ENCODE data around the gene TEX51. TPM values are rescaled to one million over a fixed set of nuclear protein-coding genes. Genes with fewer than 3 reads are reported as not detected.

Gene TEX51
- total RNA-seq, 2 experiments from 2014 or later: not detected

DNA sequence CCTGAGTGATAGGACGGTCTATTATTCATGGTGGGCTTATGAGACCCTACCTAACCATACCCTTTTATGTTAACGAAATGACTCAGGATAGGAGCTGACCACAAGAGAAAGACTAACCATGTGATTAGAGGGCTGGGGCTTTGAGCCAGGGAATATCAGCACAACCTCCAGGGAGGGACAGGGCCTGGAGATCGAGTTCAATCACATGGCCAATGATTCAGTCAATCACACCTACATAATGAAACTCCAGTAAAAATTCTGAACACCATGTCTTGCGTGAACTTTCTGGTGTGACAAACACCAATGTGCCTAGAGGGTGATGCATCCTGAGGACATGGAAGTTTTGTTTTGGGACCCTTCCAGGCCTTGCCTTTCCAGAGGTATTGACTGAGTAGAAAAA is 2.2 kb upstream of the TEX51 start:
- H3K4me1 Mint-ChIP-seq (ENCODE audit: low read depth): no peaks in the 10 kb centered on the region

DNA sequence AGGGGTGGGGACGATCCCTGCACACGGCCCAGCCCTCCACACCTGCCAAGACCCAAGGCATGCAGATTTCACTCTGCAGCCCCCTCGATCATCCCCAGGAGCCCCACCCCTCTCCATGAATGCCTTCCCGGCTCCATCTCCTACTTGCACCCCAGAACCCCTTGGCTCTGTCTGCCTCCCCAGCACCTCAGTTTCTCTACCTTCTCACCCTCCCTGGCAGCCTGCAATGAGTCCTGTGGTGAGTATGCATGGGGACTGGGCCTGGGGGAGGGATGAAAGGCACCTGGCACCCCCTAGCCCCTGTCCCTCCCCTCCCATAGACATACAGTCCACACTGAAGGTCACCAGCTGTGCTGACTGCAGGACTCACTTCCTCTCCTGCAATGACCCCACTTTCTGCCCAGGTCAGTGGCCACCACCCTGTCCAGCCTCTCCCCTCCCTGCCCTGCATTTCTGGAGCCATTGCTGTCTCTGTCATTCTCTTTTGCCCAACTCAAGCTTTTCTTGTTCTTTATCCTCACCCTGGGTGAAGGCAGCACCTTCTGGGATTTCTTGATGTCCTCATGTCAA is 1.0 kb downstream of the TEX51 start:
- CTCF ChIA-PET: no interaction called here
- Mint-ChIP-seq H3K4me3 (no peak overlapping the region), H3K27ac (no peak overlapping the region), H3K9me3 (ENCODE audit: insufficient read depth) (no peaks in the 10 kb centered on the region), H3K27me3 (ENCODE audit: low read depth) (peaks cover 3% of the 10 kb centered on the region), H3K36me3 (ENCODE audit: low read depth) (no peaks in the 10 kb centered on the region), H3K4me1 (ENCODE audit: low read depth) (no peaks in the 10 kb centered on the region)
- no peak for ATAC-seq
- no peak for DNase-seq
- POLR2A ChIA-PET: no interaction called here

More for the DNA sequence above, 2.2 kb upstream of the TEX51 start:
- ChIA-PET CTCF (no interaction called here), POLR2A (no interaction called here)
- no peak for DNase-seq
- Mint-ChIP-seq H3K4me3 (no peak overlapping the region), H3K27me3 (ENCODE audit: low read depth) (no peaks in the 10 kb centered on the region), H3K36me3 (ENCODE audit: low read depth) (no peaks in the 10 kb centered on the region), H3K27ac (no peak overlapping the region), H3K9me3 (ENCODE audit: insufficient read depth) (no peaks in the 10 kb centered on the region)
- ATAC-seq: no peak

DNA sequence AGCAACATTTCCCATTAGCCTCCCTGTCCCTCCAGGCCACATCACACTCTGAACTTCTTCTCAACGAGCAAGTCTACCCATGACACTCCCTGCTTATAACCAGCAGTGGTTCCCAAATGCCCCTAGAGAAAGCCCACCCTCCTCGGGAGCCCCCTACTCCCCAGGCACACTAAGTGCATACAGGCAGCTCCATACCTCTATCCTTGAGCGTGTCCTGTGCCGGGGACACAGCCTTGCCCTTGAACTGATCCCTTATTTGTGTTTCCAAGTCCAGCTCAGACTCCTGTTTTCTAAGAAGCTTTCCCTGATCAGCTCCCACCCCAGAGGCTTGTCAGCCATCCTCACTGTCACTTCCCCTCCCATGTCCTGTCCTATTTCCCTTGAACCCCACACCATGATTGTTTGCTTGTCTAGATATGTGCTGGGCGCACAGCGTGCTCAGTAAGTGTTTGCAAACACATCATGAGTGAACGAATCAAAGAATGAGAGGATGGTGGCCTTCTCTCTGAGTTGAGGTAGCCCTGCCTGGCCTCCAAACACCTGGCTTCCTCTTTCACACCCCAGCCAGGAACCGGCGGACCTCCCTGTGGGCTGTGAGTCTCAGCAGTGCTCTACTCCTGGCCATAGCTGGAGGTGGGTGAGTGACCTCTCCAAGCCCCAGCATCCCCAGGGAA is 2.1 kb downstream of the TEX51 start:
- no peaks in the 10 kb centered on the region for H3K4me1 Mint-ChIP-seq (ENCODE audit: low read depth)
- no peak for DNase-seq
- H3K4me3 Mint-ChIP-seq: no peak overlapping the region
- no peak overlapping the region for H3K27ac Mint-ChIP-seq
- no peaks in the 10 kb centered on the region for H3K36me3 Mint-ChIP-seq (ENCODE audit: low read depth)
- no peak for ATAC-seq
- H3K27me3 Mint-ChIP-seq (ENCODE audit: low read depth): peaks cover 3% of the 10 kb centered on the region
- ChIA-PET POLR2A (no interaction called here), CTCF (no interaction called here)
- no peaks in the 10 kb centered on the region for H3K9me3 Mint-ChIP-seq (ENCODE audit: insufficient read depth)

DNA sequence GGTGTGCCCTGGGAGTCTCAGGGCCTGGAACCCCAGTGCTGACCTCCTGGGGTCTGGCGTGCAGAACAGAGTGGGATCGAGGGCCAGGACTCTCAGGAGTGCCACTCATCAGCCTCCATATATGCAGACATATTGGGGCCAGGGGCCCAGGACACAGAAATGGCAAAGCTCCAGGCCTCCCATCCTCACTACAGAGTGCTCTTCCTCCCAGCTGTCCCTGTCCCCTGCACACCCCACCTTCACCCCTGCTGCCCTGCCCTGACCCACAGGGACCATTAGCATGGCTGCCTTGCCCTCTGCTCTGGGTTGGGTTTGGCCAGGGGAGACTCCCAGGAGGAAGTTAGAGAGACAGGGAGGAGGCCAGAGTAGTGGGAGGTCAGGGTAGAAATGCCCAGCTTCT is 2.8 kb downstream of the TEX51 start:
- Mint-ChIP-seq H3K27ac (no peak overlapping the region), H3K4me1 (ENCODE audit: low read depth) (no peaks in the 10 kb centered on the region)
- CTCF ChIA-PET: no interaction called here

DNA sequence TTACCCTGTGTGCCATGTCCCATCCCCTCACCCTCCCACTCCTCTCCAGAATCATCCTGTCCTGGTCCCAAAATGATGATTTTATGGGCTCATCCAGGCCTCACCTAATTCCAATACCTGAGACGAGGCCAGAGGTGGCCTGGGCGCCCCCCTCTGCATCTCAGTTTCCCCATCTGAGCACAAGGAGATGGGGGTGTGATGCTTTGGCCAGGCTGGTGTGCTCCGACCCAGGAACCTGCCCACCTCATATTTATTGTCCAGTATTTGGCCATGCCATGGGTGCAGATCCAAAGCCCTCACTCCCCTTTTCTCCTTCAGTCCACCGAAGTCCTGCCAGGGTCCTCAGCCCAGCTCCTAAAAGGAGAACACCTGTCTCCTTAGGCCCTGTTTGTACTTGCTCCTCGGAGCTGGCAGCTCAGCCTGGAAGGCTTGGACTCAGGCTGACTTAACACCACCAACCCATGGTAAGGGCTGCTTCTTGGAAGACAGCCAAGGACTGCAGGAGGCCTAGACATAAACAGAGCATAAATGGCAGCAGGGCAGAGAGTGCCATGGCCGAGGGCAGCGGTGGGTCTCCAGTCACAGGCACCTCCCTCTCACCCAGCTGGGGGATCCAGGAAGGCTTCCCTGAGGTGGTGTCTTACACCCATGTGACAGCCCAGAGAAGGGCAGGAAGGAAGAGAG is 3.6 kb downstream of the TEX51 start:
- ATAC-seq (no peak), DNase-seq (no peak)
- POLR2A ChIA-PET: no interaction called here
- CTCF ChIA-PET: no interaction called here
- Mint-ChIP-seq H3K27me3 (ENCODE audit: low read depth) (peaks cover 6% of the 10 kb centered on the region), H3K4me3 (no peak overlapping the region), H3K4me1 (ENCODE audit: low read depth) (no peaks in the 10 kb centered on the region), H3K27ac (no peak overlapping the region), H3K9me3 (ENCODE audit: insufficient read depth) (no peaks in the 10 kb centered on the region), H3K36me3 (ENCODE audit: low read depth) (no peaks in the 10 kb centered on the region)

More for the DNA sequence above, 2.8 kb downstream of the TEX51 start:
- H3K4me3 Mint-ChIP-seq: no peak overlapping the region
- POLR2A ChIA-PET: no interaction called here
- peaks cover 3% of the 10 kb centered on the region for H3K27me3 Mint-ChIP-seq (ENCODE audit: low read depth)
- ATAC-seq (no peak), DNase-seq (no peak)
- H3K9me3 Mint-ChIP-seq (ENCODE audit: insufficient read depth): no peaks in the 10 kb centered on the region
- no peaks in the 10 kb centered on the region for H3K36me3 Mint-ChIP-seq (ENCODE audit: low read depth)

DNA sequence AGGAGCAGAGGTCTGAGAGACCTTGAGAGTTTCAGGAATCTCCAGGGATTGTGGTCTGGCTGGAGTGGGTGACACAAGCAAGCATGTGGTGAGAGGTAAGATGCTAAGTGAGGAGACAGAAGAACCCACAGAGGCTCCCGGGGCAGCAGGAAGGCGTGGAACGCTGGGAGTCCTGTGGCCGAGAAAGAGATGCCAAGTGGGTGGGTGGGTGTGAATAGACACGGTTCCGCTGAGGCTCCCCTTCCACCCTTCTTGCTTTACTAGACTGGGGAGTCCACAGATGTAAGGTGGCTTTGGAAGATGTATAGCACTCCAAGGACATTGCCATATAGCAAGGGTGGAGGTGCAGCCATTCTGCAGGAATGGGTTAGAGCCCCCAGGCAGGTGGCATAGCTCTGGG is 4.2 kb downstream of the TEX51 start:
- H3K4me1 Mint-ChIP-seq (ENCODE audit: low read depth): no peaks in the 10 kb centered on the region
- CTCF ChIA-PET: no interaction called here
- no peak overlapping the region for H3K27ac Mint-ChIP-seq
- no peaks in the 10 kb centered on the region for H3K9me3 Mint-ChIP-seq (ENCODE audit: insufficient read depth)
- no peaks in the 10 kb centered on the region for H3K36me3 Mint-ChIP-seq (ENCODE audit: low read depth)
- H3K4me3 Mint-ChIP-seq: no peak overlapping the region
- POLR2A ChIA-PET: no interaction called here
- H3K27me3 Mint-ChIP-seq (ENCODE audit: low read depth): peaks cover 6% of the 10 kb centered on the region
- ATAC-seq: no peak
- no peak for DNase-seq

DNA sequence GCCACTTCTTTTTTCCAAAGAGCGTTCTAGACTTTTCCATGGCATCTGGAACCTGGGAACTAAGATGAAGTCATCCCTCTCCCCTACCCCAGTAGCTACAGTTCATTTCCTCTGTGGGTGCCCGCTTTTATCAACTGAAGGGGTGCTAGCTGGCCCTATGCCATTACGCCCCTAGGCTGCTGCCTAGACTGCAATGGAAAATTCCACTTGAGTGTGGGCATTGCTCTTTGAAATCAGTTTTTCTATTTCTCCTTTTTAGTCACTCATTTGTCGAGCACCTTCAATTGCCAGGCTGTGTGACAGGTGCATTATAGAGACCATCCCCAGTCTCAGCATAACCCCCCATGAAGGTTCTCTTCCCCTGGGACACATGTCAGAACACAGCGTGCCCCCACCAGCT is 7.3 kb downstream of the TEX51 start:
- Mint-ChIP-seq H3K4me1 (ENCODE audit: low read depth) (no peaks in the 10 kb centered on the region), H3K27me3 (ENCODE audit: low read depth) (peaks cover 6% of the 10 kb centered on the region), H3K36me3 (ENCODE audit: low read depth) (no peaks in the 10 kb centered on the region), H3K27ac (no peak overlapping the region), H3K4me3 (no peak overlapping the region), H3K9me3 (ENCODE audit: insufficient read depth) (no peaks in the 10 kb centered on the region)
- ChIA-PET CTCF (no interaction called here), POLR2A (no interaction called here)
- DNase-seq (no peak), ATAC-seq (no peak)

DNA sequence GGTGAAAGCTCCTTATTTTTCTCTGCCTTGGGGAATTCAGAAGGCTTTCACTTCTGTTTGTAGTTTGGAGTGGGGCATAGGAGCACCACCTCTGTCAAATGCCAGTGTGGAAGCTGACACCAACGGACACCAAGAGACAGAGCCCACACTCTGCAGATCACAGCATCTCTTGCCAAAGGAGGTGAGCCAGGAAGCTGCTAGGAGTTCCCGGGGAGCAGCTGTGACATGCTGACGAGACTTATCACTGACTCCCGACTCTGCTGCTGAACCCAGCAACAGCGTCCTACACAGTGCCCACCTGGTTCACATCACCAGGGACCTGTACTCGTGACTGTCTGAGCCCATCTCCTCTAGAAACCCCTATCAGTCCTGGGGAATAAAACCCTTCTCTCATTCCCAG is 8.1 kb downstream of the TEX51 start:
- POLR2A ChIA-PET: no interaction called here

DNA sequence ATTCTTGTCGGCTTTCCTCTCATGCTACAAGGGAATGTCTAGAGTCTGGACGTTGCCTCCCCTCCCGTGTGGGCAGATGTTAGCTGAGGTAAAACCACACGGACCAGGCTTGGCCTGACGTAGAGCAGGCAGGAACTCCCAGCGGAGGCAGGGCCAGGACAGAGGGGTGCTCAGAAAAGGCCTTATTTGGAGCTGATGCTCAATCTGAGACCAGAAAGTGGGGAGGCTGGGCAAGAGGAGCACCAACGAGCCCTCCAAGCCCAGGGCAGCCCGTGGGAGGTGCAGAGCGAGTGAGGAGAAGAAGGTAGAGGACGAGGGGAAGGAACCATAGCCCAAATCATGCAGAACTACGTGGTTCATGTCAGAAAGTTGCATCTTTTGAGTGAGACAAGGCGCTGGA is 9.0 kb downstream of the TEX51 start:
- ATAC-seq (no peak), DNase-seq (no peak)
- Mint-ChIP-seq H3K4me1 (ENCODE audit: low read depth) (no peaks in the 10 kb centered on the region), H3K36me3 (ENCODE audit: low read depth) (no peaks in the 10 kb centered on the region), H3K4me3 (no peak overlapping the region), H3K9me3 (ENCODE audit: insufficient read depth) (no peaks in the 10 kb centered on the region), H3K27ac (no peak overlapping the region), H3K27me3 (ENCODE audit: low read depth) (peaks cover 6% of the 10 kb centered on the region)
- ChIA-PET CTCF (no interaction called here), POLR2A (no interaction called here)

More for the DNA sequence above, 8.1 kb downstream of the TEX51 start:
- H3K9me3 Mint-ChIP-seq (ENCODE audit: insufficient read depth): no peaks in the 10 kb centered on the region
- H3K4me1 Mint-ChIP-seq (ENCODE audit: low read depth): no peaks in the 10 kb centered on the region
- ATAC-seq (no peak), DNase-seq (no peak)
- CTCF ChIA-PET: no interaction called here
- H3K4me3 Mint-ChIP-seq: no peak overlapping the region
- no peak overlapping the region for H3K27ac Mint-ChIP-seq
- H3K27me3 Mint-ChIP-seq (ENCODE audit: low read depth): peaks cover 6% of the 10 kb centered on the region
- H3K36me3 Mint-ChIP-seq (ENCODE audit: low read depth): no peaks in the 10 kb centered on the region

DNA sequence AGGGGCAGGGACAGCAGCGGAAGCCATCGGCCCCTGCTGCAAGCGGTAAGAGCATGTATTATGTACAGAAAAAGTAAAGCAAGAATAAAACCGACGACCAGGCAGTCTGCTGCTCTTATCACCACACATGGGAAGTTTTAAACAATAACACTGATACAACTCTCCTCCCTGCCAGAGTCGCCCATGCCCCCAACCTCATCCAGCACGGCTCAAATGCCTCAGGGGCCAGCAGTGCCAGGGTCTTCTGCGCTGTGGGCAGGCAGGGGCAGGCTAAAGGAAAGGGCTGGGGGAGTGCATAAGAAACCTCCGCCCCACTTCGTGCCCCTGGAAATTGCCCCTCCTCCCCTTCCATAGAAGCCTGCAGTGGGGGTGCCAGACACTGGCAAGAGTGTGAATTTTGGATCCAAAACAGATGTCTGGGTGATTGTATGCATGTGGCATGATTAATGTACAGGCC is 10.1 kb downstream of the TEX51 start:
- DNase-seq: no peak
- POLR2A ChIA-PET: no interaction called here
- Mint-ChIP-seq H3K9me3 (ENCODE audit: insufficient read depth) (no peaks in the 10 kb centered on the region), H3K27ac (no peak overlapping the region), H3K36me3 (ENCODE audit: low read depth) (no peaks in the 10 kb centered on the region), H3K4me1 (ENCODE audit: low read depth) (no peaks in the 10 kb centered on the region), H3K4me3 (no peak overlapping the region), H3K27me3 (ENCODE audit: low read depth) (peaks cover 6% of the 10 kb centered on the region)
- ATAC-seq: no peak
- CTCF ChIA-PET: no interaction called here

DNA sequence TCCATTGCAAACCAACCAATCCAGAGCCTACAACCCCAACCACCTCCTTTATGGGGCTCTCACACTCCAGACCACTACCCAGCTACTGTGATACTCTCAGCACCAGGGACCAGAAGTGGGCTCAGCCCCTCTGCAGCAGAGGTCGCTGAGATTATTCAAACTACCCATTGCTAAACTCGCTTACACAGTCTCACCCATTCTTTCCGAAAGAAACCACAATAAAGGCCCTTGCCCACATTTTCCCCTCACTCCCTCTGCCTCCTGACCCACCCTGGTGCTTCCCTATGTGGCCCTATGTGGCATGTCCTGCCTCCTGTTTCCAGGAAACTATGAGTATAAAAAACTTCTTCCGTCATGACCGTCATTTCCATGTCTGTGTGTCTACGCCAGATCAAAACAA is 10.7 kb downstream of the TEX51 start:
- POLR2A ChIA-PET: no interaction called here
- ATAC-seq (no peak), DNase-seq (no peak)
- Mint-ChIP-seq H3K4me3 (no peak overlapping the region), H3K27me3 (ENCODE audit: low read depth) (peaks cover 3% of the 10 kb centered on the region), H3K4me1 (ENCODE audit: low read depth) (no peaks in the 10 kb centered on the region), H3K36me3 (ENCODE audit: low read depth) (no peaks in the 10 kb centered on the region), H3K27ac (no peak overlapping the region), H3K9me3 (ENCODE audit: insufficient read depth) (no peaks in the 10 kb centered on the region)
- CTCF ChIA-PET: no interaction called here

DNA sequence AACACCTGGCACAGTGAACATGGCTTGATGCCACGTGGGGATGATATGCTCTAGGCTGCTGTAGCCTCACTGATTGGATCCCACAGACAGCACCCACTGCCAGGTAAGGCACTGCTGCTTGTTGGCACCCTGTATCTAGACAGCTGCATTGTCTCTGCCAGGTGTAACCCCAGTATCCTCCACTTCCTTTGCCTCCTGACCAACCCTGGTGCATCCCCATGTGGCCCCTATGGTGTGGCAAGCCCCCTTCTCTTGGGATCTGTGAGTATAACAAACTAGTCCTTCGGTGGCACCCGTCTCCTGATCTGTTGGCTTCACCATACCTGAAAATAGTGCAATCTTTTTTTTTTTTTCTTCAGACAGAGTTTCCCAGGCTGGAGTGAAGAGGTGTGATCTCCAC is 11.1 kb downstream of the TEX51 start:
- no peak for ATAC-seq
- Mint-ChIP-seq H3K27ac (no peak overlapping the region), H3K4me3 (no peak overlapping the region)

More for the DNA sequence above, 11.1 kb downstream of the TEX51 start:
- H3K27me3 Mint-ChIP-seq (ENCODE audit: low read depth): peaks cover 3% of the 10 kb centered on the region
- no peaks in the 10 kb centered on the region for H3K36me3 Mint-ChIP-seq (ENCODE audit: low read depth)
- H3K9me3 Mint-ChIP-seq (ENCODE audit: insufficient read depth): no peaks in the 10 kb centered on the region
- POLR2A ChIA-PET: no interaction called here
- CTCF ChIA-PET: no interaction called here
- H3K4me1 Mint-ChIP-seq (ENCODE audit: low read depth): no peaks in the 10 kb centered on the region
- peak; percentile 16 for DNase-seq

All from activated CD8-positive, alpha-beta T cell treated with anti-CD3 and anti-CD28 coated beads, Interleukin-2, amount 10 ng/mL, durations not matched to agents 7 days and 5 days (primary cell).